OCI-LY1 (cell line): Measurements from ENCODE around the gene SLC46A3.

Experiments used
- H2AFZ ChIP-seq: fragments of 200-600 bp; sonication (generic), shearing (Covaris generic); 2 replicates; pipeline ENCODE4 v1.6.0; 2014; ENCODE audit warnings: antibody characterized with exemption, mild to moderate bottlenecking, low read length
- H3F3A ChIP-seq: fragments of 200-600 bp; sonication (generic), shearing (Covaris generic); 2 replicates; pipeline ENCODE4 v1.6.0; 2014; ENCODE audit warnings: mild to moderate bottlenecking, antibody characterized with exemption, low read length, moderate library complexity; ENCODE audit not compliant: insufficient read depth
- H3K27ac ChIP-seq: fragments of 200-600 bp; sonication (generic); 2 replicates; pipeline ENCODE4 v1.5.1; 2014; ENCODE audit warnings: low read length, mixed run types, mild to moderate bottlenecking, low read depth; ENCODE audit not compliant: poor library complexity, severe bottlenecking
- H3K27me3 ChIP-seq: fragments of 200-600 bp; sonication (generic); 2 replicates; pipeline ENCODE4 v1.6.0; 2014; ENCODE audit warnings: antibody characterized with exemption, mild to moderate bottlenecking, low read length, moderate library complexity; ENCODE audit not compliant: insufficient read depth
- H3K36me3 ChIP-seq: fragments of 200-600 bp; sonication (generic); 2 replicates; pipeline ENCODE4 v1.6.1; 2014; ENCODE audit warnings: mild to moderate bottlenecking, antibody characterized with exemption, low read length, moderate library complexity, mixed read lengths; ENCODE audit not compliant: insufficient read depth
- H3K4me1 ChIP-seq: fragments of 200-600 bp; sonication (generic); 2 replicates; pipeline ENCODE4 v1.5.1; 2014; ENCODE audit warnings: mild to moderate bottlenecking, low read length, moderate library complexity; ENCODE audit not compliant: insufficient read depth, severe bottlenecking
- H3K4me2 ChIP-seq: fragments of 200-600 bp; sonication (generic), shearing (Covaris generic); 2 replicates; pipeline ENCODE4 v1.6.1; 2014; ENCODE audit warnings: low read length
- H3K4me3 ChIP-seq: fragments of 200-600 bp; sonication (generic); 2 replicates; pipeline ENCODE4 v1.5.1; 2014; ENCODE audit warnings: low read length, low read depth, mild to moderate bottlenecking, mixed read lengths; ENCODE audit not compliant: poor library complexity, severe bottlenecking
- H3K79me2 ChIP-seq: fragments of 200-600 bp; shearing (Covaris generic); 2 replicates; pipeline ENCODE4 v1.6.1; 2016; ENCODE audit warnings: mixed run types, low read length, mixed read lengths; ENCODE audit not compliant: insufficient read depth
- H3K9ac ChIP-seq: fragments of 200-600 bp; sonication (generic), shearing (Covaris generic); 2 replicates; pipeline ENCODE4 v1.6.1; 2014; ENCODE audit warnings: mild to moderate bottlenecking, low read length, mixed read lengths
- H3K9me2 ChIP-seq: fragments of 200-600 bp; sonication (generic), shearing (Covaris generic); 2 replicates; pipeline ENCODE4 v1.6.1; 2014; ENCODE audit warnings: low read depth, mild to moderate bottlenecking, low read length, mixed read lengths
- H3K9me3 ChIP-seq: fragments of 200-600 bp; shearing (Covaris generic); 2 replicates; pipeline ENCODE4 v1.6.1; 2014; ENCODE audit warnings: low read length, mixed read lengths
- H4K20me1 ChIP-seq: fragments of 200-600 bp; sonication (generic), shearing (Covaris generic); 2 replicates; pipeline ENCODE4 v1.6.0; 2016; ENCODE audit warnings: mild to moderate bottlenecking, low read length; ENCODE audit not compliant: insufficient read depth
- EZH2 ChIP-seq: fragments of 200-600 bp; sonication (generic), shearing (Covaris generic); IDR thresholded peaks from 2 replicates; pipeline ENCODE4 v1.8.0; 2017; ENCODE audit warnings: borderline replicate concordance, mixed run types, mild to moderate bottlenecking, antibody characterized with exemption, low read length, moderate library complexity, mixed read lengths
- TF ChIP-seq, protein P1 (sequence below): fragments of 200-600 bp; sonication (generic), shearing (Covaris generic); IDR thresholded peaks from 2 replicates; pipeline ENCODE4 v1.5.1; 2017; ENCODE audit warnings: mild to moderate bottlenecking, antibody characterized with exemption, low read length, moderate library complexity, mixed read lengths

The SLC46A3 gene

GRCh38 chr13:28753208-28753892, 34.6 kb upstream of the SLC46A3 start:
- Histone ChIP-seq H3K27me3 (no peaks in the 10 kb centered on the region), H3F3A (no peaks in the 10 kb centered on the region), H3K9ac (no peak overlapping the region), H3K9me3 (0 out of 2 replicates have a peak, but pooled peaks cover 2% of the 10 kb centered on the region), H4K20me1 (no peaks in the 10 kb centered on the region), H3K79me2 (no peaks in the 10 kb centered on the region), H3K27ac (no peak overlapping the region), H3K4me1 (no peaks in the 10 kb centered on the region), H3K9me2 (no peaks in the 10 kb centered on the region), H3K36me3 (no peaks in the 10 kb centered on the region), H2AFZ (no peak overlapping the region), H3K4me3 (no peak overlapping the region), H3K4me2 (no peak overlapping the region)
- no peak for TF ChIP-seq EZH2
- TF ChIP-seq, protein P1, sequence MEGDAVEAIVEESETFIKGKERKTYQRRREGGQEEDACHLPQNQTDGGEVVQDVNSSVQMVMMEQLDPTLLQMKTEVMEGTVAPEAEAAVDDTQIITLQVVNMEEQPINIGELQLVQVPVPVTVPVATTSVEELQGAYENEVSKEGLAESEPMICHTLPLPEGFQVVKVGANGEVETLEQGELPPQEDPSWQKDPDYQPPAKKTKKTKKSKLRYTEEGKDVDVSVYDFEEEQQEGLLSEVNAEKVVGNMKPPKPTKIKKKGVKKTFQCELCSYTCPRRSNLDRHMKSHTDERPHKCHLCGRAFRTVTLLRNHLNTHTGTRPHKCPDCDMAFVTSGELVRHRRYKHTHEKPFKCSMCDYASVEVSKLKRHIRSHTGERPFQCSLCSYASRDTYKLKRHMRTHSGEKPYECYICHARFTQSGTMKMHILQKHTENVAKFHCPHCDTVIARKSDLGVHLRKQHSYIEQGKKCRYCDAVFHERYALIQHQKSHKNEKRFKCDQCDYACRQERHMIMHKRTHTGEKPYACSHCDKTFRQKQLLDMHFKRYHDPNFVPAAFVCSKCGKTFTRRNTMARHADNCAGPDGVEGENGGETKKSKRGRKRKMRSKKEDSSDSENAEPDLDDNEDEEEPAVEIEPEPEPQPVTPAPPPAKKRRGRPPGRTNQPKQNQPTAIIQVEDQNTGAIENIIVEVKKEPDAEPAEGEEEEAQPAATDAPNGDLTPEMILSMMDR, result no peak

- H2AFZ ChIP-seq, result no peak overlapping the region
- no peak overlapping the region for H3K4me2 ChIP-seq
- H3K27me3 ChIP-seq, result no peaks in the 10 kb centered on the region
- H3K79me2 ChIP-seq, result no peaks in the 10 kb centered on the region
- no peaks in the 10 kb centered on the region for H3K9me3 ChIP-seq
- H3K4me3 ChIP-seq, result no peak overlapping the region
- H3K36me3 ChIP-seq, result no peaks in the 10 kb centered on the region
- TF ChIP-seq, protein P1, result no peak
- no peak for TF ChIP-seq EZH2
- H3K4me1 ChIP-seq, result no peaks in the 10 kb centered on the region
- H3K27ac ChIP-seq, result no peak overlapping the region
- H3K9ac ChIP-seq, result no peak overlapping the region
- no peaks in the 10 kb centered on the region for H3K9me2 ChIP-seq
- no peaks in the 10 kb centered on the region for H4K20me1 ChIP-seq
- H3F3A ChIP-seq, result no peaks in the 10 kb centered on the region
These were observed 32.6 kb upstream of the SLC46A3 start for GRCh38 chr13:28751175-28751960.

DNA sequence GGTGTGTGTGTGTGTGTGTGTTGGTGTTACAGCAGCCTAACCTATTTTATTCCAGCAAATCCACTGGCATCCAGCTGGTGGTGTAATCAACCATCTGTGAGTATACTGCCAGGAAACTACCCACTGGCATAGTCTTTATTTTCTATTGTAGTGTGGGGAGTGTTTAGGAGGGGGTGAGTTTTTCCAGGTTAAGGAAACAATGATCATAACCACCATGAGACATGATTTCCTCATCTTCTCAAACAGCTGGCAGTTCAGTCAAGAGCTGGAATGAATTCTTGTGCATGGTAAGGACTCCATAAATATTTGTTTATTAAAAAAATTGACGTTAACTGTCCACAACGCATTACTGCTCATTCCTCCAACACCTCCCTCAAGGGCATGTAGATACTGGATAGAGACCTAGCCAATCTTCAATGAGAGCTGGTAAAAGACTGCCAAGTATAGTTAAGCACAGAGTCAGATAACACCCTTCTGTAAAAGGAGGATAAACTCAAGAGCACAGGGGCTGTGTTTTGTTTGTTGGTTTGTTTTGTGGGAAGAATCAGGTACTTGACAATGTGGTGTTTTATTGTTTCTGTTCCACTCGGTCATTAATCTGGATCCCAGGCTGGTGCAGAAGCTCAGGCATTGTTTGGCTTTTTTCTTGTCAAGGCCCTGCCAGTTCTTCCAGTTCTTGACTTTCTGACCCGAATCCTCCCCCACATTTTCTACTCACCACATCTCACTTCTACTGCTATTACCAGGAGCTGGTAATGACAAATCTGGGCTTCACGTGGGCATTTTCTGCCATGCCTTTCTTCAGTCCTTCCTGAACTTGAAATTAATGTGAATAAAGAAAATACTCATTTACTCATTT, 31.6 kb upstream of the SLC46A3 start:
- no peak overlapping the region for H2AFZ ChIP-seq
- no peaks in the 10 kb centered on the region for H3K9me2 ChIP-seq
- no peaks in the 10 kb centered on the region for H3K4me1 ChIP-seq
- H4K20me1 ChIP-seq, result no peaks in the 10 kb centered on the region
- no peaks in the 10 kb centered on the region for H3K79me2 ChIP-seq
- no peak overlapping the region for H3K27ac ChIP-seq
- no peak overlapping the region for H3K4me2 ChIP-seq
- no peaks in the 10 kb centered on the region for H3K36me3 ChIP-seq
- no peak overlapping the region for H3K4me3 ChIP-seq
- no peaks in the 10 kb centered on the region for H3K9me3 ChIP-seq
- H3K27me3 ChIP-seq, result no peaks in the 10 kb centered on the region
- TF ChIP-seq, protein P1, result no peak
- no peak overlapping the region for H3K9ac ChIP-seq
- no peaks in the 10 kb centered on the region for H3F3A ChIP-seq
